Activated naive CD4-positive, alpha-beta T cell treated with anti-CD3 and anti-CD28 coated beads for 36 hours (primary cell): ENCODE results near the gene KISS1. TPM values are rescaled to one million over a fixed set of nuclear protein-coding genes. Genes with fewer than 3 reads are reported as not detected.

Experiments used
- CTCF ChIA-PET: fragments of 350-600 bp; sonication (Branson Sonifier 250); formaldehyde crosslinking; loops from one replicate; lab custom pipeline; 2021; ENCODE audit warnings: antibody characterized with exemption; lab: Charles Lee
- DNase-seq: peaks from one replicate; pipeline ENCODE4 v3.0.0-alpha.2; 2020
- H3K27ac Mint-ChIP-seq: one replicate; pipeline ENCODE4 v1.8.0; 2021; ENCODE audit warnings: mild to moderate bottlenecking, mixed read lengths
- H3K27me3 Mint-ChIP-seq: one replicate; pipeline ENCODE4 v1.8.0; 2021; ENCODE audit warnings: low read depth, mixed read lengths
- H3K36me3 Mint-ChIP-seq: one replicate; pipeline ENCODE4 v1.8.0; 2021; ENCODE audit warnings: low read depth, mixed read lengths
- H3K4me1 Mint-ChIP-seq: one replicate; pipeline ENCODE4 v1.8.0; 2021; ENCODE audit warnings: low read depth, mixed read lengths
- H3K4me3 Mint-ChIP-seq: one replicate; pipeline ENCODE4 v1.8.0; 2021; ENCODE audit warnings: mild to moderate bottlenecking, moderate library complexity, mixed read lengths
- H3K9me3 Mint-ChIP-seq: one replicate; pipeline ENCODE4 v1.8.0; 2021; ENCODE audit warnings: mixed read lengths
- intact Hi-C: fragments of 100-400 bp; cut with micrococcal nuclease; formaldehyde crosslinking; loops from one replicate; pipeline ENCODE4 v1.15.1; 2023
- total RNA-seq, 2 experiments: library from RNA; stranded (reverse); gene quantifications; one replicate each; pipeline ENCODE4 v1.2.3, GENCODE V29; 2021

Gene KISS1
- total RNA-seq, 2 experiments from 2014 or later, result not detected

DNA sequence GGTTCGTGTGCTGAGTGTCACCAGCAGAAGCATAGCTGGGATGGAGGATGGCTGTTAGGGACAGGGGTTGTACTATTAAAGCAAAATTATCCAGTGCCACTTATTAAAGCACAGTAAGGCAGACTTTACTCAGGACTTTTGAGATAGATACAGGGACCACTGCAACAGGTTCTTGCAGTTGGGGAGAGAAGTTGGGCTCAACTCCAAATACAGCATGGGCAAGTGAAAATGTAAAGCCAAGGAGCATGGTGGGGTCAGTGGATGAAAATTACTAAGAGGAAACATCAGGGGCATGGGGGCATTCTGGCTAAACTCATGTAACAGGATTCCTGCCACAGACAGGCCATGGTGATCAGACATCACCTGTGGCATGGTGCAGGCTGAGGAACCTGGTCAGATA, 15.2 kb downstream of the KISS1 start:
- Mint-ChIP-seq H3K27ac (no peak overlapping the region), H3K36me3 (no peaks in the 10 kb centered on the region), H3K4me1 (no peaks in the 10 kb centered on the region), H3K9me3 (no peaks in the 10 kb centered on the region), H3K4me3 (no peak overlapping the region), H3K27me3 (peaks cover 5% of the 10 kb centered on the region)
- CTCF ChIA-PET, result no interaction called here
- no peak for DNase-seq
- intact Hi-C loops, result no loop called here

DNA sequence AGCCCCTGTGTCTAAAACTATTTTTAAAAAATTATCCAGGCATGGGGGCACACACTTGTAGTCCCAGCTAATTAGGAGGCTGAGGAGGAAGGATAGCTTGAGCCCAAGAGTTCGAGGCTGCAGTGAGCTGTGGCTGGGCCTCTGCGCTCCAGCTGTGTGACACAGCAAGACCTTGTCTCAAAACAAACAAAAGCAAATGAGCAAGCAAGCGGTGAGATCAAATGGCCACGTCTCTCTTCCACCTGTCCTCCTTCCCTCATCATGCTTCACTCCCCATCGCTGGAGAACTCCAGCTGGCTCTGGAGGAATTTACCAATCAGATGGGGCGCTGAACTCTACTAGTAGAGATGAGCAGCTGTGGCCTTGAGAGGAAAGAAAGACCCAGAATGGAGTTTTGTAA, 16.2 kb downstream of the KISS1 start:
- Mint-ChIP-seq H3K36me3 (no peaks in the 10 kb centered on the region), H3K4me1 (no peaks in the 10 kb centered on the region), H3K27ac (no peak overlapping the region), H3K4me3 (no peak overlapping the region), H3K27me3 (peaks cover 5% of the 10 kb centered on the region), H3K9me3 (no peaks in the 10 kb centered on the region)
- intact Hi-C loops, result no loop called here
- DNase-seq, result no peak
- CTCF ChIA-PET, result interaction anchor here (0.7 kb wide), 1 partner anchor 18 kb away, joined by 3 read pairs; no protein-coding TSS in a partner anchor

DNA sequence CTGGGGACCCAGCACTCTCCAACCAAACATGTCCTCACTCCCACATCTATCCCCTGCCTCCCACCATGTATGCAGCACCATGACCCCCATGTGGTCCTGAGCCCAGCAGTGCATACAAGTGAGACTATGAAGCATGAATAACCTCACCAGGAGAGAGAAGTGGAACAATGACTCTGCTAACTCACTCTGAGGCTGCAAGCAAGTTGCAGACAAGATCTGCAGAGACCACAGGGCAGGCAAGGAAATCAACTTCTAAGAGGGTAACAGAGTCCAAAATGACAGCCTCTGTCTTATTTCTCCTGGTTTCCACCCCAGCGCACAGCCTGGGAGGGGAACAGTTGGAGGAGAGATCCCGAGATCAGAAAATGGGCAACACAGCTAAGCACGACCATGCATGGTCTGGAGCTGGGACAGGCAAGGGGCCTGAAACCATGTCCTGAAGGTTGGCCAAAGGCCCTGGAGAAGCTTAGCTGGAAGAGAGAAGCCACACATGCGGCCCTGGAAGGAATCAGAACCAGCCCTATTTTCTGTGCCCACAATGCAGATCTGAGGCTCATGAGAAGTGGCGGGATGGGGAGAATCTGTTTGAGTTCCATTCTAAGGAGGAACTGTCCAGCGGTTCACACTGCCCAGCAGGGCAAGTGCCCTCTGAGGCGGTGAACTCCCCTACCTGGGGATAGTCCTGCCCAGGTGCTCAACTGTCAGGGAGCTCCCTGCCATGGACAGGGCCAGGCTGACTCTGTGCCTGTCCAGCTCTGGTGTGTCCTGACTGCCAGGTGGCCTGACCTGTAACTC, 17.6 kb downstream of the KISS1 start:
- intact Hi-C loops, result no loop called here
- H3K4me1 Mint-ChIP-seq, result no peaks in the 10 kb centered on the region
- no peak for DNase-seq
- peaks cover under 1% of the 10 kb centered on the region for H3K9me3 Mint-ChIP-seq
- H3K27me3 Mint-ChIP-seq, result peaks cover 6% of the 10 kb centered on the region
- H3K36me3 Mint-ChIP-seq, result no peaks in the 10 kb centered on the region
- H3K27ac Mint-ChIP-seq, result no peak overlapping the region
- H3K4me3 Mint-ChIP-seq, result no peak overlapping the region
- CTCF ChIA-PET, result interaction anchor here (1.0 to 3.5 kb wide), 2 partner anchors 16 to 28 kb away, joined by 7 to 14 read pairs; no protein-coding TSS in a partner anchor

GRCh38 chr1:204177133-204177532, 19.2 kb downstream of the KISS1 start:
- Mint-ChIP-seq H3K9me3 (peaks cover 8% of the 10 kb centered on the region), H3K27me3 (peaks cover 9% of the 10 kb centered on the region), H3K4me1 (no peaks in the 10 kb centered on the region), H3K27ac (no peak overlapping the region), H3K36me3 (no peaks in the 10 kb centered on the region), H3K4me3 (no peak overlapping the region)
- intact Hi-C loops, result no loop called here
- CTCF ChIA-PET, result interaction anchor here (3.5 kb wide), 1 partner anchor 14 kb away, joined by 14 read pairs; no protein-coding TSS in a partner anchor
- no peak for DNase-seq

- DNase-seq, result no peak
- H3K4me3 Mint-ChIP-seq, result no peak overlapping the region
- H3K36me3 Mint-ChIP-seq, result no peaks in the 10 kb centered on the region
- no peaks in the 10 kb centered on the region for H3K4me1 Mint-ChIP-seq
- no peak overlapping the region for H3K27ac Mint-ChIP-seq
- H3K27me3 Mint-ChIP-seq, result peaks cover 9% of the 10 kb centered on the region
- intact Hi-C loops, result no loop called here
- CTCF ChIA-PET, result interaction anchor here (1.9 to 3.5 kb wide), 2 partner anchors 13 to 31 kb away, joined by 7 to 14 read pairs; no protein-coding TSS in a partner anchor
- peaks cover 13% of the 10 kb centered on the region for H3K9me3 Mint-ChIP-seq
These were observed 20.2 kb downstream of the KISS1 start for GRCh38 chr1:204176049-204176448.

GRCh38 chr1:204174958-204175357, 21.3 kb downstream of the KISS1 start:
- no peaks in the 10 kb centered on the region for H3K4me1 Mint-ChIP-seq
- CTCF ChIA-PET, result interaction anchor here (0.7 to 3.5 kb wide), 4 partner anchors 12 to 94 kb away, joined by 3 to 14 read pairs (median 6); no protein-coding TSS in a partner anchor
- peaks cover 3% of the 10 kb centered on the region for H3K36me3 Mint-ChIP-seq
- H3K27ac Mint-ChIP-seq, result no peak overlapping the region
- peaks cover 9% of the 10 kb centered on the region for H3K27me3 Mint-ChIP-seq
- H3K4me3 Mint-ChIP-seq, result no peak overlapping the region
- peaks cover 24% of the 10 kb centered on the region for H3K9me3 Mint-ChIP-seq
- intact Hi-C loops, result no loop called here
- no peak for DNase-seq

DNA sequence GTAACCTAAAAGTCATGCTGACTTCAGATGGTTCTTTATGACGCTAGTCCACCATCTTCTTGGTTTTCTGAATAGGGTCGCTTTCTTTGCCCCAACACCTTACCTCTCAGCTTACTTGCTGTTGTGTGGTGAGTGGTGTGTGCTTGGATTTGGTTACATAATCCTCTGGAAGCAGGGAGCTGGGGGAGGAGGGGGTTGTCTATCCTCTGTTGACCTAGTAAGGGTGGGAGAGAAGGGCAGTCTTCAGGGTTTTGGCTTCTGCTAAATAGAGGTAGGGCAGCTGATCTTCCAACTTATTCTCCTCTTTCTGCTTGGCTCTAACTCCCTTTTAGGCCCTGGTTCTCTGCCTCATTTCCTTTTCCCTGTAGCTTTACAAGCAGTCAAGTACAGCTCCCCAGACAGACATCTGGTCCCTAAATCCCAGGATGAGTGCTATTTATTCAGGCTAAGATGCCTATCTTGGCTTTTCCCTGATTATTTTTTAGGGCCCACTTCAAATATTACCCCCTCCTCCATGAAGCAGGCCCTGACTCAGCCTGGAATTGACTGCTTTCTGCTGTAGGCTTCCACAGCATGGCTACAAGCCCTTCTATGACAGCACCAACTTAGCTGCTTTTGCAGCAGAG, 23.8 kb downstream of the KISS1 start:
- Mint-ChIP-seq H3K4me1 (no peaks in the 10 kb centered on the region), H3K4me3 (no peak overlapping the region), H3K9me3 (peaks cover 38% of the 10 kb centered on the region), H3K36me3 (peaks cover 3% of the 10 kb centered on the region), H3K27ac (no peak overlapping the region), H3K27me3 (peaks cover 4% of the 10 kb centered on the region)
- CTCF ChIA-PET, result interaction anchor here (1.0 to 1.4 kb wide), 2 partner anchors 10 to 35 kb away, joined by 5 to 7 read pairs; no protein-coding TSS in a partner anchor
- intact Hi-C loops, result no loop called here
- DNase-seq, result no peak

GRCh38 chr1:204171751-204172178, 24.5 kb downstream of the KISS1 start:
- intact Hi-C loops, result no loop called here
- H3K4me1 Mint-ChIP-seq, result no peaks in the 10 kb centered on the region
- CTCF ChIA-PET, result interaction anchor here (1.4 kb wide), 1 partner anchor 9 kb away, joined by 7 read pairs; no protein-coding TSS in a partner anchor

DNA sequence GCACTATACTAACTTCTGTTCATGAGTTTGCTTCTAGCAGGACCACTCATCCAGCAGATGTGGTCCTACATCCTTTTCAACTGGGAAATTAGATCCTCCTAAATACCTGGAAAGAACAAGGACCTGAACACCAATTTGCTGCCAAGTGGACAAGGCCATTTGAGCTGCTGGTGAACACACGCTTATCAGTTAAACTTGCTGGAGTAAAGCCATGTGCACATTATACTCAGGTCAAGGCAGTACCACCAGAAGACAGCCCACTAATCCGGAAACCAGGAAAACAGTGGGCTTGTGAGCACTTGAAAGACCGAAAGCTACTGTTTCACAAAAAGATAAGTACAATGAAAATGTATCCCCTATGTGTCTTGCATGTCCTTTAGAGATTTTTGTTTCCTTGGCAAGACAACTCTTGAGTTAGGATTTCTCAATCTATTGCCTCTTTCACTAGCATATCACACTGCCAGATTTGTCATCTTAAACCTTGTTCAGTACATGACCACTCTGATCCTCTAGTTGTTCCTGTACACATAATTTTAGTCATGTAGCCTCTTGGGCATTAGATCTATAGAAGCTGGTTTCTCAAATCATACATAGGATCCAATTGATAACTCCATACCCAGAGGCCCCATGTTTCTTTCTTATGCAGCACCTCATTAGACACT, 25.7 kb downstream of the KISS1 start:
- intact Hi-C loops, result no loop called here
- Mint-ChIP-seq H3K4me3 (no peak overlapping the region), H3K9me3 (peaks cover 40% of the 10 kb centered on the region), H3K27ac (no peak overlapping the region), H3K36me3 (peaks cover 6% of the 10 kb centered on the region), H3K27me3 (peaks cover 4% of the 10 kb centered on the region), H3K4me1 (no peaks in the 10 kb centered on the region)
- CTCF ChIA-PET, result no interaction called here
- DNase-seq, result no peak

More at GRCh38 chr1:204171751-204172178, 24.5 kb downstream of the KISS1 start:
- Mint-ChIP-seq H3K27ac (no peak overlapping the region), H3K36me3 (peaks cover 6% of the 10 kb centered on the region), H3K27me3 (peaks cover 4% of the 10 kb centered on the region), H3K9me3 (peaks cover 40% of the 10 kb centered on the region), H3K4me3 (no peak overlapping the region)
- DNase-seq, result no peak

- peaks cover 4% of the 10 kb centered on the region for H3K27me3 Mint-ChIP-seq
- H3K4me3 Mint-ChIP-seq, result no peak overlapping the region
- CTCF ChIA-PET, result interaction anchor here (0.5 kb wide), 1 partner anchor 16 kb away, joined by 3 read pairs; no protein-coding TSS in a partner anchor
- intact Hi-C loops, result no loop called here
- H3K4me1 Mint-ChIP-seq, result no peaks in the 10 kb centered on the region
- no peak for DNase-seq
- H3K36me3 Mint-ChIP-seq, result peaks cover 6% of the 10 kb centered on the region
- H3K27ac Mint-ChIP-seq, result no peak overlapping the region
- H3K9me3 Mint-ChIP-seq, result peaks cover 40% of the 10 kb centered on the region
These were observed 26.4 kb downstream of the KISS1 start for GRCh38 chr1:204169858-204170257.

DNA sequence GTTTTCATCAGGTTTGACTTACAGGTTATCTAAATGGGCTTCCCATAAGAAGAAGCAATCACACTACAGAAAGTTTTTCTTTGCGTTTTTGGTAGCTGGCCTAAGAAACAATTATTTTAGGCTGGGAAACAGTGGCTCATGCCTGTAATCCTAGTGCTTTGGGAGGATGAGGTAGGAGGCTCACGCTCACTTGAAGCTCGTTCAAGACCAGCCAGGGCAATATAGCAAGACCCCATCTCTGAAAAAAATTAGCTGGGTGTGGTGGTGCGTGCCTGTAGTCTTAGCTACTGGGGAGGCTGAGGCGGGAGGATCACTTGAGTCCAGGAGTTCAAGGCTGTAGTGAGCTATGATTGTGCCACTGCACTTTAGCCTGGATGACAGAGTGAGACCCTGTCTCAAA, 28.6 kb downstream of the KISS1 start:
- intact Hi-C loops, result no loop called here
- no peak for DNase-seq
- H3K36me3 Mint-ChIP-seq, result peaks cover 6% of the 10 kb centered on the region
- CTCF ChIA-PET, result interaction anchor here (0.6 to 7.9 kb wide), 4 partner anchors 17 to 305 kb away, joined by 3 to 89 read pairs (median 3); no protein-coding TSS in a partner anchor
- H3K4me3 Mint-ChIP-seq, result no peak overlapping the region
- no peak overlapping the region for H3K27ac Mint-ChIP-seq
- no peaks in the 10 kb centered on the region for H3K27me3 Mint-ChIP-seq
- H3K9me3 Mint-ChIP-seq, result peaks cover 36% of the 10 kb centered on the region
- H3K4me1 Mint-ChIP-seq, result no peaks in the 10 kb centered on the region

DNA sequence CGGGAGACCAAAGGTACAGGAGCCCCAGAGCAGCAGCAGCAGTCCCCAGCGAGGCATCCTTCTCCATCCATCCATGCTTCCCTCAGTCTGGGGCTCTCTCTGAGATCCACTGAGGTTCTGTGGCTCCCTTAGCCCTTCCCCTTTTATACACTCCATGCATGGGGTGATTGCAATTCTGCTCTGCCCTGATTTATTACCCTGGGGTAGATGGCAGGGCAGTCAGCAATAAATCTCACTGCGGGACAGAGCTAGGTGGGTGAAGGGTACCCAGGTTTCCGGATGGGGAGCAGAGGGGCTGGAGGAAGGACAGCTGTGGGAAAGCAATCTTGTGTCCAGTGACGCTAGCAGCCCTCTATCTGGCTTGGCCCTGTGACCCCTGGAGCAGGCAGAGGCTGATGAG, 30.1 kb downstream of the KISS1 start, which contains the start of gene REN:
TSS of gene REN (minus strand) at position 119 of the 400 bp plus-strand sequence. CDS start at position 75, 44 bp downstream.
- peaks cover 1% of the 10 kb centered on the region for H3K27me3 Mint-ChIP-seq
- H3K9me3 Mint-ChIP-seq, result peaks cover 26% of the 10 kb centered on the region
- no peaks in the 10 kb centered on the region for H3K4me1 Mint-ChIP-seq
- DNase-seq, result no peak
- H3K4me3 Mint-ChIP-seq, result no peak within 1 kb of the TSS
- intact Hi-C loops, result no loop called here
- no peak within 1 kb of the TSS for H3K27ac Mint-ChIP-seq
- H3K36me3 Mint-ChIP-seq, result peaks cover 6% of the 10 kb centered on the region
- CTCF ChIA-PET, result interaction anchor here (1.3 to 8.1 kb wide), 4 partner anchors 15 to 232 kb away, joined by 3 to 89 read pairs (median 46); partner anchors contain the start of gene PLEKHA6
